Neural progenitor cell (in vitro differentiated cells): ENCODE data around the gene AUNIP.

Source experiments
- CTCF ChIP-seq: fragments of 200-600 bp; sonication (generic); IDR thresholded peaks from 2 replicates; pipeline ENCODE4 v1.5.1; 2017; ENCODE audit warnings: antibody characterized with exemption, mild to moderate bottlenecking
- EZH2 ChIP-seq: fragments of 200-600 bp; sonication (generic); IDR thresholded peaks from 2 replicates; pipeline ENCODE4 v1.6.1; 2017; ENCODE audit warnings: antibody characterized with exemption, mild to moderate bottlenecking, moderate library complexity
- EZH2phosphoT487 ChIP-seq: fragments of 200-600 bp; sonication (generic); IDR thresholded peaks from 2 replicates; pipeline ENCODE4 v1.6.1; 2017; ENCODE audit warnings: antibody characterized with exemption

GRCh38 chr1:25843483-25843882 lies 15.8 kb downstream of the AUNIP start:
- TF ChIP-seq CTCF (no peak), EZH2 (no peak), EZH2phosphoT487 (no peak)
